Cardiac fibroblast (primary cell): ENCODE results near the gene IQGAP1.
A peak's percentile ranks its signal among the peaks of the same experiment; 100 is the strongest.

ENCODE experiments used
- DNase-seq, 2 donors: peaks; one replicate each; pipeline versions ENCODE4 v3.0.0 to v3.0.0-alpha.2; 2010; ENCODE audit warnings: low read depth in 2 of 2
- H3K4me3 ChIP-seq, 2 donors: replicated peaks in 1 of 2; 1 replicate in 1 of 2; 2 replicates in 1 of 2; pipeline ENCODE4 v1.5.1; 2011; ENCODE audit warnings: low read depth in 2 of 2, low read length in 2 of 2, mild to moderate bottlenecking in 2 of 2, moderate library complexity in 1 of 2
- TF ChIP-seq, protein P1 (sequence below): IDR thresholded peaks from one replicate; pipeline ENCODE4 v1.5.1; 2011; ENCODE audit warnings: low read depth, mild to moderate bottlenecking, low read length, inconsistent platforms

Gene IQGAP1

DNA sequence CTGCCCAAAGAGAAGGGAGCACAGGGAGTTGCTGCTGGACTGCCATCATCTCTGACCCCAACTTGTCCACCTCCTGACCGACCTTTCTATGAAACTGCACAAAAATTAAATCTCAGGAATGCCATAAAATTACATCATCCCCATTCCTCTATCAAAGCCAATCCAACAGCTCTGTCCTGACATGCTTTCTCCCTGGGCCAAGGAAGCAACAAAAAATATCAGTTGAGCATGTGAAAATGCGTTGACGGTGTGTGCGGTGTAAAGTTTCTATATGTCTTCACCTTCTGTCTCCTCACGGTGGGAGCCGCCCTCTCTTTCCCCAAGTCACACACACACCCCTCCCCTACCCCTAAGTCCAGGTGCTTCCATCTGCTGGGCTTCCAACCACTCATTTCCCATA is 39.6 kb upstream of the IQGAP1 start:
- TF ChIP-seq, protein P1, sequence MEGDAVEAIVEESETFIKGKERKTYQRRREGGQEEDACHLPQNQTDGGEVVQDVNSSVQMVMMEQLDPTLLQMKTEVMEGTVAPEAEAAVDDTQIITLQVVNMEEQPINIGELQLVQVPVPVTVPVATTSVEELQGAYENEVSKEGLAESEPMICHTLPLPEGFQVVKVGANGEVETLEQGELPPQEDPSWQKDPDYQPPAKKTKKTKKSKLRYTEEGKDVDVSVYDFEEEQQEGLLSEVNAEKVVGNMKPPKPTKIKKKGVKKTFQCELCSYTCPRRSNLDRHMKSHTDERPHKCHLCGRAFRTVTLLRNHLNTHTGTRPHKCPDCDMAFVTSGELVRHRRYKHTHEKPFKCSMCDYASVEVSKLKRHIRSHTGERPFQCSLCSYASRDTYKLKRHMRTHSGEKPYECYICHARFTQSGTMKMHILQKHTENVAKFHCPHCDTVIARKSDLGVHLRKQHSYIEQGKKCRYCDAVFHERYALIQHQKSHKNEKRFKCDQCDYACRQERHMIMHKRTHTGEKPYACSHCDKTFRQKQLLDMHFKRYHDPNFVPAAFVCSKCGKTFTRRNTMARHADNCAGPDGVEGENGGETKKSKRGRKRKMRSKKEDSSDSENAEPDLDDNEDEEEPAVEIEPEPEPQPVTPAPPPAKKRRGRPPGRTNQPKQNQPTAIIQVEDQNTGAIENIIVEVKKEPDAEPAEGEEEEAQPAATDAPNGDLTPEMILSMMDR = no peak
- H3K4me3 ChIP-seq = no peak overlapping the region
- no peak for DNase-seq

DNA sequence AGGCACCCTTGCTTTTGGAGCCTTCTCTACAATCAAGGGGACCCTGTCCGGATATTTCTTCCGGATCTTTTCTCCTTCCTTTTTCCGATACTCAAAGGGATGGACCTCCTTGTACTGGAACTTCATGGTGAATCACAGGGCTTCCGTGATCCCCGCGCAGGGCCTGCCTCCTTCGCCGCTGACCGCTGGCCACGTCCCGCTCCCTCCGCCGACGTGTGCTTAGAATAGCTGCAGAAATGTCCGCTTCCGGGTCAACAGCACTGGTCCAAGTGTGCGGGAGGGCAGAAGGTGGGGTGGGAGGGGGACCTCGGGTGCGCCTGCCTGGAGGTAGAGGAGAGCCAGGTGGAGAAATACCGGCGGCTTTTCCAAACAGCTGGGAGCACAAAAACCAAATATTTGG is 39.0 kb upstream of the IQGAP1 start:
- TF ChIP-seq, protein P1 = no peak
- no peak for DNase-seq
- H3K4me3 ChIP-seq = no peak overlapping the region

DNA sequence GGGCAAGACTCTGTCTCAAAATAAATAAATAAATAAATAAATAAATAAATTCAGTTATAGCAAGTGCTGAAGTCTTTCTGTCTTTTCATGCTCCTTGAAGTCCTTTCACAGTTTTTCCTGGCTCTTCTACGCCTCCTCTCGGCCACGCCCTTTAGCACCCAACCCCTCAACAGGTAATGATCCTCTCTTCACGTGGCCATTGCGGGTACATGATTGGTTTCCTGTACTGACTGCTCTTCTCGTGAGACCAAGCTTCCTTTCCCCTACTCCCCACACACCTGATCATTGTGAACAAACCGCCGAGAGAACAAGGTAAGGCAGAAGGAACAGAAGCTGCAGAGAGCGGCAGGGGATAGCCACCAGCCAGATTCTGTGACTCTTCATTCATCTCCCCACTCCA is 38.2 kb upstream of the IQGAP1 start:
- TF ChIP-seq, protein P1 = no peak
- DNase-seq = no peak
- no peak overlapping the region for H3K4me3 ChIP-seq

DNA sequence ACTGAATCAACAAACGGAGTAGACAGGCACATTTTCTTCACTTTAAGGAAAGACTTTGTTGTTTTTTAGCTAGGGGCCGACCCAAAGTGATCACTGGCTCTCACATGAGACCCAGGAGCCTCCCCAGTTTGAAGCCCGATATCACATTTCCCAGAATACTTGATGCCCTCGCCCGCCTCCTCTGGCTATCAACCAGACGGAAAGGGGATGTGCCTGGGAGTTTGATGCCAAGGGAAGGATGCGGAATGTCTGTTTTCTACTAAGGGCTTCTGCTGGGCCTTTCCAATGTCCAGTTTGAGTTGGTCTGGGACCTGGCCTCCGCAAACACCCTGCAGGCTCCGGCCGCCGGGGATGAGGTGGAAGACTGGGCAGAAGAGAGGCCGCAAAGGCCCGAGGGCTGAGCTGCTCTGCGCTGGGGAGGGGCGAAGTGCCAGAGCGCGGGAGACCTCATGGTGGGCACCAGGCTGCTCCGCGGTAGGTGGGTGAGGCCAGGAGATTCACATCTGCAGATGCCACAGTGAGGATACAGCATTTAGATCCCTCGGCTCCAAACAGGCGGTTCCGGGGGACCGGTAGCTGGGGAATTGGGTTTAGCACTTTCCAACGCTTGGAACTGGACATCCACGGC is 36.4 kb upstream of the IQGAP1 start:
- TF ChIP-seq, protein P1 = no peak
- H3K4me3 ChIP-seq = peak overlapping the region; percentile 82 to 95
- no peak for DNase-seq

DNA sequence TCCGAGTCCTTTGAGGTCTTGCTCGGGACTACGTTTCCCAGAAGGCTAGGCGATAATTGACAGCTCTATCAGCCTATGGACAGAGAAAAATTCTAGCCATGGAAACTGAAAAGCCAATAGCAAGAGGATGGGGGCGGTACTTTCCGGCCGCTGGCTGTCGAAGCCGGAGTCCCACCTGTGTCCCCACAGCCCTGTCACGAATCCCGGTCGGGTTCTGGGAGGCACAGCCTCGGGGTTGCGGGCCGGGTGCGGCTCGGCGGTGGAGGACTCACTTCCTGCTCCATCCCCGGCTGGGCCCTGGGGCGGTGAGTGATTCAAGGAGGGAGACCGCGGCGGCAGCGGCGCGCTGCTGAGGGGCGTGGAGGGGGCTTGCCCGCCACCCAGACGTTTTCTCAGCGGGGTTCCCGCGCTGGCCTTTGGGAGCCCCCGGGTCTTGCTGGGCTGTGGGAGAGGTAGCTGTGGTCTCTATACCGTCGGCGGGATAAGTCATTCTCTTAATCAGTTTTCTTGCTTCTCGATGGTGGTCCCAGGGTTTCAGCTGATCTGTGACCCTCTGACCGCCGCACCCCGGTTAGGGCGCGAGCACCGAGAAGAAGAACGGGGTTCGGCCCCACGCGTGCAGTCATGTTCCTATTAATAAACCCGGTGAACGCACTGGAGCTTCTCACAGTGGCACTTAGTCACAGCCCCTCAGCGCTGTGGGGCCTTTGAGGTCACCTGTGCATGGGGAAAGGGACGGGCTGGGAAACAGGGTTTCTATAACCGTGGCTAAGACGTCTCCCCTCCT is 35.7 kb upstream of the IQGAP1 start, which contains the start of gene ZNF774:
ZNF774 (plus strand) TSS at position 178 of the 787 bp plus-strand sequence. CDS start 2,377 bp downstream, outside the sequence.
- peak within 1 kb of the TSS; percentile 82 to 95 for H3K4me3 ChIP-seq
- peak; percentile 96 to 98 for DNase-seq
- TF ChIP-seq, protein P1 = no peak

DNA sequence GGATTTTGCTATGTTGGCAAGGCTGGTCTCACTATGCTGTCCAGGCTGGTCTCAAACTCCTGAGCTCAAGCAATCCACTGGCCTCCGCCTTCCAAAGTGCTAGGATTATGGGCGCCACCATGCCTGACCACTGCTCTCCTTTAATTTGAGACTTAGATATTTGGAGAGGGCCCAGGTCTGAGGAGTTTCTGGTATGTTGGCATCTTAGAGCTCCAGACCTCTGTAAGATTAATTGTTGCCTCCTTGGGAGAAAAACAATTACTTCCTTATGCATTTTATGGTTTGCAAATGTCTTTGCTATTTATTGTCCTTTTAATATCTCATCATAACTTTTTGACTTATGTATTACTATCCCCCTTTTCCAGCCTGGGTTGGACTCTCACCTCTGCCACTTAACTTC is 33.1 kb upstream of the IQGAP1 start:
- TF ChIP-seq, protein P1 = no peak
- no peak overlapping the region for H3K4me3 ChIP-seq
- no peak for DNase-seq
